Stimulated activated naive CD4-positive, alpha-beta T cell treated with Interleukin-2 at 50 U/mL for 16 hours (primary cell): Measurements from ENCODE around the gene NMRK2.
"Not testable (repeated sequence)": the region's sequence is repeated elsewhere in the genome, so short reads cannot be mapped to it uniquely, and the experiment has no call there.

Experiments
- DNase-seq: peaks from one replicate; lab custom pipeline; 2025; lab: John Stamatoyannopoulos, UW

Gene NMRK2

GRCh38 chr19:3964256-3965194 lies 31.7 kb downstream of the NMRK2 start:
- DNase-seq: no peak

DNA sequence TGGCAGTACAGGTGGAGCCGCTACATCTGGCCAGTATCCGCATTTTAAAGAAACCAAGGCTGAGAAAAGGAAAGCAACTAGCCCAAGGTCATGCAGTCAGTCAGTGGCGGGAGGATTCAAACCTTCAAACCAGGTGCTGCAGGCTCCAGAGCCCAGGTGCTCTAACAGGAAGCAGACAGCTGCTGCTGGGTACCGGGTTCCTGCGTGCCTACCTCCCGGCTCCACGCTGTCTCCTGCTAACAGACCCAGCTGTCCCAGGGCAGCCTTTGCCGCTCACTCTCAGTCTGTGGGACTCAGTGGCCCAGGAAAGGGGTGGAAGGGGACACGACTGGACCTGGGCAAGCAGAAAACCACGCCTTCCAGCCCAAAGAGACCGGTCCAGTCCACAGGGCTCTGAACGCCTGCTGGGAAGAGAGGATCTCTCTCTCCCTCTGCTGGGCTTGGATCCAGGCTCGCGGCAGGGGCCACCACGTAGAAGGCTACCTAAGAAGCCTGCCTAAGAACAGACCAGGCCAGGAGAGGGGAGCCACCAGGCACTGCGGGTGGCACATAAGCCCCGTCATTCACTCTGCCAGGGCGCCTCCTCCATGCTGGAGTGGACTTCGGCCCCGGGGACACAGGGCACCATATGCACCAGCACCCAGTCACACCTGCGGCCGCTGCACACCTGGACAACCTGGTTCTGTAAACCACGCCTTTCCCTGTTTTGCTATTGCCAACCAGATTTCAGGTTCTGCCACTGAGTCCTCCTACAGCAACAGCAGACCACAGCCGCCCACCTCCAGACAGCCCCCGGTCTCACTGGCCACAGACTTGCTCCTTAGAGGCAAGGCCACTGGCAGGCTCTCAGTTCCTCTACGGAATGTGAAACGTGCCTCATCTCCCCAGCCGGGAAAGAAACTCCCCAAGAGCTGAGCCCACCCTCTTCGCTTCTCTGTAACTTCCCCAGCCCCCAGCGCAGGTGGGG lies 33.5 kb downstream of the NMRK2 start:
- DNase-seq: no peak

- DNase-seq: not testable (repeated sequence)
Measured at GRCh38 chr19:3967983-3968382, 35.1 kb downstream of the NMRK2 start.

DNA sequence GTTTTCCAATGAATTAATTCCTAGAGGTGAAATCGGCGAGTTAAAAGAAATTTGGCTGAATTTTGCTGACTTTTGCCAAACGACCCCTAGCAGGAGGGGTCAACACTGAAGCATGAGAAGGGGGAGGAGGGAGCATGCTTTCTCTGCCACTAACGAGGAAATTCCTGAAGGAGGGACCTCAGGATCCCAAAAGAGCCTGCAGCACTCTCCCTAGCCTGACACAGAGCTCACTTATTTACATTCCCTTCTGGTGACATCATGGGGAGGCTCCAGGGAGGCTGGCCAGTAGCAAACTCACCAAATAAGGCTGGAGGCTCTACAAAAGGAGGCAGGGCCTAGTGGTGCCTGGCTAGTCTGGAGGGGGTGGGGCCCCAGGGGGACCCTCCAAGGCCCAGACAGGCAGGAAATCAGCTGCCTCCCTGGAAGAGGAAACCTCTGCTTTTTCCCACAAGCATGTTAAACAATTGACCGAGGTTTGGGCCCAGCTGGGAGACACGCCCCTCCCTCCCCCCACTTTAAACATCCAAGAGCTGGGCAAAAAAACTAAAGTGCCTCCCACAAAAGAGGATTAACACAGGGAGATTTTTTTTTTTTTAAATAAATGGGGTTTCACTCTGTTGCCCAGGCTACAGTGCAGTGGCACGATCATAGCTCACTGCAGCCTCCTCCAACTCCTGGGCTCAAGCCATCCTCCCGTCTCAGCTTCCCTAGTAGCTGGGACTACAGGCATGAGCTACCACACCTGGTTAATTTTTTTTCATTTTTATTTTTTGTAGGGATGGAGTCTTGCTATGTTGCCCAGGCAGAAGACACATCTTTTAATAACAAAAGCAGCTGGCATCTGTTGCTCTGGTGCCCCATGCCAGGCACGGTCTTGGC lies 35.9 kb downstream of the NMRK2 start:
- DNase-seq: no peak

DNA sequence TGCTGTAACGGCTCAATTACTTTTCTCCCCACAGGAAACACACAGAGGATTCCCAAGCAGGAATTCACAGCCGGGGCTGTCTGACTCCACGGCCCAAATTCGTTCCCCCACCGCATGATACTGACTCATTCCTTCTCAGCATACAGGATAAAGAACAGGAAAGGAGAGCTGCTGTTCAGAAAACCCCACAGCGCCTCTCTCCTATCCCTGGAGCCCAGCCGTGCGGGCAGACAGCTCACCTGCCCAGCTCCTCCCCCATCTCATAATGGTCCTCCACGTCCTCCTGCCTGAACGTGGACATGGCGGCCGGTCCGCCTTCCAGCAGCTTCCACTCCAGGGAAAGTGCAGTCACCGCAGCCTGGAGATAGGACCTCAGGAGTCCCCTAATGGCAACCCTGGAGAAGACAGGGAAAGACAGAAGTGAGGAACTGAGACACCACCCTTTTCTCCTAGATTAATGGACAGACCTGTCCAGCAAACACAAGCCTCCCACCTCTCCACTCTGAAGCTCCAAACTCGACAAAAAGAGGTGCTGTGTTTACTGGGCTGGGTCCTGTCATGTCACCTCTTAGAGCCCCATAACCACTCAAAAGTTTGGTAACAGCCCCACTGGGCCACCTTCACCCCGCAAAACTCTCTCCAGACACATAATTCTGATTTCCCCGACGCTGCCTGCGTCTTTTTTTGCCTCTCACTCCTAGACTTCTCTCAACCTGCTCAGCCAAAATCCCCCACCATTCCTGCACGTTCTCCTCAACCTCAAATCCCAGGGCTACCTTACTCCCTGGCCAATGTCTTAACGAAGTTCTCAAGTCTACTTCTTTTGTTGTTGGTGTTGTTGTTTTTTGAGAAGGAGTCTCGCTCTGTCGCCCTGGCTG lies 36.8 kb downstream of the NMRK2 start:
- DNase-seq: no peak

DNA sequence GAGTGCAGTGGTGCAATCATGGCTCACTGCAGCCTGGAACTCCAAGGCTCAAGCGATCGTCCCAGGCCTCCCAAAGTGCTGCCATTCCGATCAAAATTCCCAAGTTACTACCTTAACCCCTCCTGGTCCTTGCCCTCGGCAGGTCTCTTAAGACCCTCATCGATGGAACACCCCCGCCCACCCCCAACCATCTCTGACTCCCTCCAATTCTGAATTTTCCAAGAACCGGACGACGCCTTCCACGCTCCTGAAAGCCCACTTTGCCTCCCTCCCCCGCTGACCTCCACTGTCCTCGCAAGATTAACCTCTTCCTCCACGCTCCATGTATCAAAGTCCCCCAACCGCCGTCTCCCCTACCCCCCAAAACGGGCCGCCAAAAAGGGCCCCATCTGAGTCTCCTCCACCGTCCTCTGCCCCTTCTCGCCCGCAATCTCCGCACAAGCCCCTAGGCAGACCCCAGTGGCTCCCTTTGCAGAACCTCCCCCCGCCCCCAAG lies 37.5 kb downstream of the NMRK2 start:
- no peak for DNase-seq

- DNase-seq: peak; percentile 93
Measured at GRCh38 chr19:3970808-3971598, 38.1 kb downstream of the NMRK2 start, which contains the start of gene DAPK3. TSS of gene DAPK3 (minus strand) at chr19:3971099. CDS start at chr19:3969735, 1,364 bp downstream.

DNA sequence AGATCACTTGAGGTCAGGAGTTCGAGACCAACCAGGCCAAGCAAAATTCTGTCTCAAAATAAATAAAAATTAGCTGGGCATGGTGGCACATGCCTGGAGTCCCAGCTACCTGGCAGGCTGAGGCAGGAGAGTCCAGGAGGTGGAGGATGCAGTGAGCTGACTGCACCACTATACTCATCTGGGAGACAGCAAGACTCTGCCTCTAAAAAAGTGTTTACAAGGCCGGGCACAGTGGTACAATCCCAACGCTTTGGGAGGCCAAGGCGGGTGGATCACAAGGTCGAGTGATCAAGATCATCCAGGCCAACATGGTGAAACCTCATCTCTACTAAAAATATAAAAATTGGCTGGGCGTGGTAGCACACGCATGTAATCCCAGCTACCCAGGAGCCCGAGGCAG lies 42.3 kb downstream of the NMRK2 start:
- no peak for DNase-seq

GRCh38 chr19:3975637-3976087 lies 42.8 kb downstream of the NMRK2 start:
- DNase-seq: no peak

DNA sequence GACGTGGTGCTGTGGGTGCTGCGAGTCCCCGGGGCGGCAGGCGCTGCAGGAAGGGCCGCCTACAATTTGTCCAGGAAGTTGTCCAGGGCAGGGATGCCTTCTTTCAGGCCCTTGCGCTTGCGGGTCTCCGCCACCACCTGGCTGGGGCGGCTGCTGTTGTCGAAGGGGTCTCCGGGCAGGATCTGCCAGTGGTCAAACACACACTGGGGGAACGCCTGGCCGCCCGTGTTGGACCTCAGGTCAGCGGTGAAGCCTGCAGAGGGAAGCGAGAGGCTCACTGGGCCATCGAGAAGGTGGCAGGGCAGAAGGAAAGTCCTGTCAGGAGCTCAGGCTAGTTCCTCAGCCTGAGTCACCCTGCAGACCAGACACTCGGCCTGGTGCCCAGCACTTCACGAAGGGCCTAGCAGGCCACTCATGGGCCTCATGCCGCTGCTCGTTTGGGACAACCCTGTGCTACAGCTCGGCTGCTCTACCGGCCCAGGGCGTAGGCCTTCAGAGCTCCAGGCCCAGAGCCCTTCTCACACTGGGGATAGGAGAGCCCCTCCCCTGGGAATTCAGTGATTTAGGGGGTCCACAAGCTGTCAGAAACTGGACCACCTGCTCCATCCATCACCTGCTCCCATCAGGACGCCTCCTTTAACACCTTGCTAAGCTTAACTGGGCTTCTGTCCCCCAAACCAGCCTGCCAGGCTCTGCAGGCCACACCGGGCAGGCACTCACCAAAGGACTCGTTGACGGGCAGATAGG lies 43.8 kb downstream of the NMRK2 start:
- no peak for DNase-seq

GRCh38 chr19:3977242-3978143 lies 44.6 kb downstream of the NMRK2 start:
- DNase-seq: no peak

DNA sequence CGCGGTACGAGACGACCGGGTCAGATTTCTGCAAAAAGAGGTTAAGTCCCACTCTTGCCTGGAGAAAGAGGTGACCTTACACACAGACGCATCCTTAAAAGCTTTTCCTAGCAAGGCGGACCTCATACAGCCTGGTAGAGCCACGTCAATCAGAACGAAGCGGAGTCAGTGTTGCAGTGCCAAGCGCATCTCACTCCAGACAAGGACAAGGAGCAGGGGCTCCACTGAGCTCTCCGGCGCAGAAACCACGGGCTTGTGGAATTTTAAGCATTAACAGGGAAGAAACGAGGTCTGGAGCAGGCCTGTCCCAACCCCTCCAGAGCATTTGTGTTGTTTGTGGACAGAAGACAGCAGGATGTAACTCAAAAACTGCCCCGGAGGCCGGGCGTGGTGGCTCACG lies 45.3 kb downstream of the NMRK2 start:
- DNase-seq: no peak

DNA sequence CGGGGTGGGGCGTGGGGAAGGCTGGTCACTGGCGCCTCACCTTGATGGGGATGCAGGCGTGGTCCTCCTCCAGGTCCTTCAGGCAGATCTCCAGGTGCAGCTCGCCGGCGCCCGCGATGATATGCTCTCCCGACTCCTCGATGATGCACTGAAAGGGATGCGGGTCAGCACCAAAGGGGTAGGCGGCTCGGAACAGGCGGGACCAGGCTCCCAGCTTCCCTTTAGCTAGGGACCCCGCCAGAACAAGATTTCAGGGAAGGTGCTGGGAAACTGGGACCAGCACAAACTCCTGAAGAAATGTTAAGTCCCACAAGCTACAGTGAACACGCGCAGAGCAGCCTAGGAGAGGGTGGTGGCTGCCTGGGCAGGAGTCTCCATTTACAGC lies 46.4 kb downstream of the NMRK2 start:
- no peak for DNase-seq

DNA sequence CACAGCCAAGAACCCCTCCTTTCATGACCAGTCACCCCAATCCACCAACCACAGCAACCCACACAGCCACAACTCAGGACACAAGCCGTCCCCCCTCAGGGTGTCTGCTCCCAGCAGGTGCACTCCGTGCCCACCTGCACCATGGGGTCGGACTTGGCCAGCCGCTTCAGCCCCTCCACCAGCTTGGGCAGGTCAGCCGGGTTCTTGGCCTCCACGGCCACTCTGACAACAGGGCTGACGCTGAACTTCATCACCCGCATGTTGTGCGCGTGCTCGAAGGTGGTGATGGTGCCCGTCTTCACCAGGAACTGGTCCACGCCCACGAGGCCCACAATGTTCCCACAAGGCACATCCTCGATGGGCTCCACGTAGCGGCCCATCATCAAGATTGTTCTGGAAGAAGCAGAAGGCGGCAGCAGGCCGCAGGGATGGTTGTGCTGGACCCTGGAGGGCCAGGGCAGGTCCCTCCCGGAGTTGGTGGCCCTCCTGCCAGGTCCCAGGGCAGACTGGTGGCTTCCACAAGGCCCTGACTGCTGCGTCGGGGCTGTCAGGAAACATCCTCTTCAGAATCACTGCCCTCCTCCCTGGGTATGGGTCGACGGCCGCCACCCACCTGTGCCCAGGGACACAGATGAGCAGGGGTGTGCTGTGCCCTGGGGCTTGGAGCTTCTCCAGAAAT lies 46.9 kb downstream of the NMRK2 start:
- no peak for DNase-seq

DNA sequence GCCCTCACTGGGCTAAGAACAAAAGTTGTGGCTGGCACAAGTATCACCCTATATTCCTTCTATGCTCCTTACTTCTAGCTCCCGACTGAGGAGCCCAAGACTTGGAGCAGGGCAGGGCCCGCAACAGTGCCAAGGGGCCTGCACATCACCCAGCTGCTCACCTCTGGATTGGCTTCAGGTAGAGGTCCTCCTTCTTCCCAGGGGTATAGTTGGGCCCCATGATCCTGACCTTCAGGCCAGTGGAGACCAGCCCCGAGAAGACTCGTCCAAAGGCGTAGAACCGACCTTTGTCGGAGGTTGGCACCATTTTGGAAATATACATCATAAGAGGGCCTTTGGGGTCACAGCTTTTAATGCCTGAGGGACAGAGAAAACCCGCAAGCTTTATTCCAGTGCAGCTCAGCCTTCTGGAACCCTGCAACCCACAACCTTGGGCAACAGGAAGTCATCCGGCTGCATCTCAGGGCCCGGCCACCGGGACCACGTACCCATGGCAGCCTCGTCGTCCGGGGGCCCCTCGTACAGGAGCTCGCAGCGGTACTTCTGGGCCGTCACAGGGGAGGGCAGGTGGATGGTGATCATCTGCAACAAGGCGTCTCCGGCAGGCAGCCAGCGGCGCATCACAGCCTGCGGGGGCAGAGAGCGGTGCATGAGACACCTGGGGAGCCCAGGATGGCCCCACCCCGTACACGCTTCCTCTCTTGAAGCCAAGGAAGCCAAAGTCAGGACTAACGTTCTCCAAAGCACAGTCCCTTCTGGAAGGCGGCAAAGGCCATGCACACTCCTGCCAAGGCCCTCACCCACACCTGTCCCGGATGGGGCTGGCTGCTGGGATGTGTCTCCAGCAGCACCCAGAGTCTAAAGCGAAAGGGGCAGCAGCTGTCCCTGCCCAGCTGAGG lies 47.7 kb downstream of the NMRK2 start:
- no peak for DNase-seq

GRCh38 chr19:3981373-3981735 lies 48.5 kb downstream of the NMRK2 start:
- no peak for DNase-seq
